Adrenal gland (tissue), 5 donors: Measurements from ENCODE around the gene DOK3.

Source experiments
- POLR2A ChIP-seq, 2 donors: fragments of 450-650 bp; IDR thresholded peaks; one replicate each; pipeline ENCODE4 v1.6.1; 2017; ENCODE audit warnings: antibody characterized with exemption in 2 of 2, mild to moderate bottlenecking in 2 of 2, moderate library complexity in 1 of 2
- TF ChIP-seq, protein P1 (sequence below), 6 experiments: fragments of 450-650 bp in 4 of 6; fragments of 200-600 bp in 2 of 6; sonication (generic) in 1 of 6; IDR thresholded peaks; 1 replicate in 5 of 6; 2 replicates in 1 of 6; pipeline versions ENCODE4 v1.5.1 to v1.8.0; 2016 to 2021; ENCODE audit warnings: antibody characterized with exemption in 6 of 6, mild to moderate bottlenecking in 2 of 6, moderate library complexity in 1 of 6
- donor health status: DM: no; HTN: no; CAD: no.

DNA sequence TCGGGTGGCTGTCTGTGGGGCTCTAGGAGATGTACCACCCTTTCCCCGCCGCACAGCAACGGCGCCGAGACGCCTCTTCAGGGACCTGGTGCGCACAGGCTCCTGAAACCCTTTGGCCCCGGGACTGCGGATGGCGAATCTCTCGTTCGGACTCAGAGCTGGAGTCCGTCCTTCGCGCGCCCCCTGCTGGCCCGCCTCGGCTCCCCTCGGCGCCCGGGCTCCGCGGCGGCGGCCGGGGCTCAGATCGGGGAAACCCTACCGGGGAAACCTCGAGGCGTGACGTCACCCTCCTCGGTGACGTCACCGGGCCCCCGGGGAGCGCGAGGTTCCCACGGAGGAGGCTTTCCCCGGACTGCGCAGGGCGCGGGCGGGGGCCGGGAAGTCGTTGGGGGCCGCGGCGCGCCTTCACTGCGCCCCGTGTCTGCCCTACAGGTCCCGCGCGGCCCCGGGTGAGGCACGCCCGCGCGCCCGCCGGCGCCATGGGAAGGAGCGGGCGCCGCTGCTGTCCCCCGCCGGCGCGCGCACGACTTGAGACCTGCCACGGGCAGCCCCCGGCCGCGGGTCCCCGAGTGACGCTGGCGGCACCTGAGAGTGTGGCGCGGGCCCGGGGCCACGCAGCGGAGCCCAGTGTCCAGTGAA lies 55.1 kb downstream of the DOK3 start:
- TF ChIP-seq, protein P1, sequence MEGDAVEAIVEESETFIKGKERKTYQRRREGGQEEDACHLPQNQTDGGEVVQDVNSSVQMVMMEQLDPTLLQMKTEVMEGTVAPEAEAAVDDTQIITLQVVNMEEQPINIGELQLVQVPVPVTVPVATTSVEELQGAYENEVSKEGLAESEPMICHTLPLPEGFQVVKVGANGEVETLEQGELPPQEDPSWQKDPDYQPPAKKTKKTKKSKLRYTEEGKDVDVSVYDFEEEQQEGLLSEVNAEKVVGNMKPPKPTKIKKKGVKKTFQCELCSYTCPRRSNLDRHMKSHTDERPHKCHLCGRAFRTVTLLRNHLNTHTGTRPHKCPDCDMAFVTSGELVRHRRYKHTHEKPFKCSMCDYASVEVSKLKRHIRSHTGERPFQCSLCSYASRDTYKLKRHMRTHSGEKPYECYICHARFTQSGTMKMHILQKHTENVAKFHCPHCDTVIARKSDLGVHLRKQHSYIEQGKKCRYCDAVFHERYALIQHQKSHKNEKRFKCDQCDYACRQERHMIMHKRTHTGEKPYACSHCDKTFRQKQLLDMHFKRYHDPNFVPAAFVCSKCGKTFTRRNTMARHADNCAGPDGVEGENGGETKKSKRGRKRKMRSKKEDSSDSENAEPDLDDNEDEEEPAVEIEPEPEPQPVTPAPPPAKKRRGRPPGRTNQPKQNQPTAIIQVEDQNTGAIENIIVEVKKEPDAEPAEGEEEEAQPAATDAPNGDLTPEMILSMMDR (IDR thresholded peaks at IDR 0.05), result peak; percentile 72 to 98 (median 86)
- TF ChIP-seq POLR2A (IDR thresholded peaks at IDR 0.05), result no peak
